Measurements from ENCODE around the gene BEND4. TPM values are rescaled to one million over a fixed set of nuclear protein-coding genes. Genes with fewer than 3 reads are reported as not detected.
"Not testable (repeated sequence)": the region's sequence is repeated elsewhere in the genome, so short reads cannot be mapped to it uniquely, and the experiment has no call there.

The BEND4 gene
- not detected in 2 replicates for polyA plus RNA-seq (2011; rRNA removed)
- not detected in 2 replicates for polyA minus RNA-seq (2011; rRNA and poly(A)+ RNA removed)

- no peak for TF ChIP-seq CTCF (IDR thresholded peaks at IDR 0.05; ENCODE audit: low read depth, low read length)
- H3K9me3 ChIP-seq (ENCODE audit: control insufficient read depth, insufficient read depth, low read length), result peaks cover 5% of the 10 kb centered on the region; the same call in 1 of the 2 replicates
- peak within 1 kb of the TSS; percentile 7; the same call in 1 of the 2 replicates for H3K4me3 ChIP-seq (ENCODE audit: low read depth, low read length)
- ChIA-PET POLR2A (no interaction called here), CTCF (no interaction called here)
- no peak within 1 kb of the TSS for H3K27ac ChIP-seq (ENCODE audit: low read depth, low read length)
- DNase-seq (ENCODE audit: low read depth, low spot score), result no peak
- peaks cover 42% of the 10 kb centered on the region for H3K27me3 ChIP-seq (ENCODE audit: control insufficient read depth, insufficient read depth, low read length)
Observed at GRCh38 chr4:42152507-42153504, at the start of gene BEND4. Gene BEND4, minus strand, starts transcription at chr4:42152655. Its CDS starts 512 bp downstream, at chr4:42152143.

- CTCF ChIA-PET, result no interaction called here
Observed at GRCh38 chr4:42197341-42197740, 44.9 kb upstream of the BEND4 start.

DNA sequence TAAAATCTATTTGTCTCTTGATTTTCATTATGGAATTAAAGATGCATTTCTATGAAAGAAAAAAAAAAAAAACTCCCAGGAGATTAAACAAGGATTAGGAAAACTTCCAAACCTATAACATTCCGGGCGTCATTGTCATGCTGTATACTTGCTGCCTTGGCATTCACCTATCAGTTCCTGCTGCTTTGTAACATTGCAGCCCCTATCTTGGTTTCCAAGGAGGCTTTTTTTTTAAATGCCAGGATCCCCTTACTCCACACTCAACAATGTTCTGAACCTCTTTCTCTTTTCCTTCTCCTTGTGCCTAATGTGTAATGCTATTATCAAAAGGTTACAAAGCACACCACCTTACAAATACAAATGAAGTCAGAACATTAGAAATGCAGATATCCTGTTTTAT lies 20.5 kb upstream of the BEND4 start:
- ChIA-PET CTCF (no interaction called here), POLR2A (no interaction called here)
- no peak for TF ChIP-seq CTCF (IDR thresholded peaks at IDR 0.05; ENCODE audit: low read depth, low read length)
- H3K4me3 ChIP-seq (ENCODE audit: low read depth, low read length), result no peak overlapping the region
- no peaks in the 10 kb centered on the region for H3K27me3 ChIP-seq (ENCODE audit: control insufficient read depth, insufficient read depth, low read length)
- no peak overlapping the region for H3K27ac ChIP-seq (ENCODE audit: low read depth, low read length)
- no peaks in the 10 kb centered on the region for H3K9me3 ChIP-seq (ENCODE audit: control insufficient read depth, insufficient read depth, low read length)
- no peak for DNase-seq (ENCODE audit: low read depth, low spot score)

More at GRCh38 chr4:42197341-42197740, 44.9 kb upstream of the BEND4 start:
- POLR2A ChIA-PET, result no interaction called here
- DNase-seq (ENCODE audit: low read depth, low spot score), result no peak
- TF ChIP-seq CTCF (IDR thresholded peaks at IDR 0.05; ENCODE audit: low read depth, low read length), result no peak
- Histone ChIP-seq H3K4me3 (ENCODE audit: low read depth, low read length) (no peak overlapping the region), H3K27me3 (ENCODE audit: control insufficient read depth, insufficient read depth, low read length) (no peaks in the 10 kb centered on the region), H3K27ac (ENCODE audit: low read depth, low read length) (no peak overlapping the region), H3K9me3 (ENCODE audit: control insufficient read depth, insufficient read depth, low read length) (no peaks in the 10 kb centered on the region)

DNA sequence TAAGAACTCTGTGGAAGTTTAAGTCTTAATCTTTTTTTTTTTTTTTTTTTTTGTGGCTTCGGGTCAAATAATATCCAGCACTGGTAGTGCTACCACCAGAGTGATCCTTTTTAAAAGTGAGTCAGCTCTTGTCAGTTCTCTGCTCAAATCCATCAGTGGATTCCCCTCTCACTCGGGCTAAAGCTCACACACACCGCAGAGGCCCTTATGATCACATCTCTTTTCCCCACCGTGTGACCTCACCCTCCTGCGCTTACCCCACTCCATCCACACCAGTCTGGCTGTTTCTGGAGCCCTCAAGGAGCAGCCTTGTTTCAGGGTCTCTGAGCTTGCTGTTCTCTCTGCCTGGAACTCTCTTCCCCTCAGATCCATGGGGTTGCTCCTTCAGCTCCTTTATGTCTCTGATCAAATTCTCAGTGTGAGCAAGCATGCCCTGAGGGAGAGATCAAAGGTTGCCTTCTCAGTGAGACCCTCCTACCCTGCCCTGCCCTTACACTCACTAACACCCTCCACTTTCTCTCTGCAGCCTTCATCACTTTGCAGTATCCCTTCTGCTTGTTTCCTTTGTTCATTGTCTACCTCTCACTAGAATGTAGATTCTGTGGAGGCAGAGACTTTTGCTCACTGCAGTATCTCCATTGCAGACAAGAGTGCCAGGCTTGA lies 19.8 kb upstream of the BEND4 start:
- Histone ChIP-seq H3K27ac (ENCODE audit: low read depth, low read length) (no peak overlapping the region), H3K4me3 (ENCODE audit: low read depth, low read length) (no peak overlapping the region), H3K9me3 (ENCODE audit: control insufficient read depth, insufficient read depth, low read length) (no peaks in the 10 kb centered on the region), H3K27me3 (ENCODE audit: control insufficient read depth, insufficient read depth, low read length) (no peaks in the 10 kb centered on the region)
- CTCF ChIA-PET, result no interaction called here
- POLR2A ChIA-PET, result no interaction called here
- no peak for TF ChIP-seq CTCF (IDR thresholded peaks at IDR 0.05; ENCODE audit: low read depth, low read length)
- no peak for DNase-seq (ENCODE audit: low read depth, low spot score)

DNA sequence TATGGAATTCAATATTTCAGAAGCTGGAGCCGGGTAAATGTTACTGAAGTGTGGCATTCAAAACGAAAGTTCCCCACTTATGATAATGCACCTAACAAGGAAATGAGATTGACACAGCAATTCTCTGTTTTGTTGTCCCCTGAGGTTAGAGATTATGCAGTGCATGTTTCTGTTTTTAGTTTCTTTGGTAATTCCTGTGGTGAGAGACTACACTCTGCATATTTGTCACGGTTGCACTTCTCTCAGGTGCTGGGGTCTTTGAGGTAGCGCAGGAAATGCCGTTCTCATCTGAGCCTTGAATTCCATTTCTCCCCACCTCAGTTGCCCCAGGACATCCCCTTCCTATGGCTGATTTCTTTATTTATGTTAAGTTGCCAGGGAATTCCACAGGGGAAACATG lies 15.3 kb upstream of the BEND4 start:
- Histone ChIP-seq H3K27me3 (ENCODE audit: control insufficient read depth, insufficient read depth, low read length) (no peaks in the 10 kb centered on the region), H3K4me3 (ENCODE audit: low read depth, low read length) (no peak overlapping the region), H3K27ac (ENCODE audit: low read depth, low read length) (no peak overlapping the region), H3K9me3 (ENCODE audit: control insufficient read depth, insufficient read depth, low read length) (no peaks in the 10 kb centered on the region; the same call in 1 of the 2 replicates)
- CTCF ChIA-PET, result no interaction called here
- no peak for DNase-seq (ENCODE audit: low read depth, low spot score)
- TF ChIP-seq CTCF (IDR thresholded peaks at IDR 0.05; ENCODE audit: low read depth, low read length), result no peak
- POLR2A ChIA-PET, result no interaction called here

DNA sequence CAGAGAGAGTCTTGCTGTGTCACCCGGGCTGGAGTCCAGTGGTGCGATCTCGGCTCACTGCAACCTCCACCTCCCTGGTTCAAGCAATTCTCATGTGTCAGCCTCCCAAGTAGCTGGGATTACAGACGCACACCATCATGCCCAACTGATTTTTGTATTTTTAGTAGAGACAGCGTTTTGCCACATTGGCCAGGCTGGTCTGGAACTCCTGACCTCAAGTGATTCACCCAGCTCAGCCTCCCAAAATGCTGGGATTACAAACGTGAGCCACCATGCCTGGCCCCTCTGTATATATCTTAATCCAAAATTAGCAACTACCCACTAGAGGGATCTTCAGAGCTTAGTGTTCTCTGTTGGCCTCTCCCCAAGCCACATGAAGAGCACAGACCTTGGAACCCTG lies 13.7 kb upstream of the BEND4 start:
- H3K27me3 ChIP-seq (ENCODE audit: control insufficient read depth, insufficient read depth, low read length); POLR2A ChIA-PET; H3K4me3 ChIP-seq (ENCODE audit: low read depth, low read length); H3K9me3 ChIP-seq (ENCODE audit: control insufficient read depth, insufficient read depth, low read length); H3K27ac ChIP-seq (ENCODE audit: low read depth, low read length); CTCF ChIA-PET; DNase-seq (ENCODE audit: low read depth, low spot score): not testable (repeated sequence)

All from AG04450 (cell line).